ENCODE data around the gene BPTF.
"Not testable (repeated sequence)": the region's sequence is repeated elsewhere in the genome, so short reads cannot be mapped to it uniquely, and the experiment has no call there.

The BPTF gene

DNA sequence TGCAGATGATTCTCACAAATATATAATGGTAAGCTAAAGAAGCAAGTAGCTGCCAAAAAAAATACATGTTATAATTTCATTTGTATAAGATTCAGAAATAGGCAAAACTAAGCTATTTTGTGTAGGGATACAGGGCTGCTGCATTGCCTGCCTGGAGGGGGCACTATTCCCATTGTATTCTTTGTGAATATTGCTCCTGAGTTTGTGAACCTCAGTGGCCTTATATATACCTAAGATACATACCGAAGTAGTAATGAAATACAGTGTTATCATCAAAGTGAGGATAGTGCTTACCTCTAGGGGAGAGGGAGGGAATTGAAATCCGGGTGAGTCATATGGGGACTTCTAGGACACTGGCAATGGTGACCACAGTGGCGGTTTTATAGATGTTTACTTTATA lies 117.5 kb downstream of the BPTF start:
- H3K4me3 ChIP-seq (ENCODE audit: low read length) = no peak overlapping the region
- H3K9me3 ChIP-seq (ENCODE audit: insufficient read depth, low read depth, low read length) = no peaks in the 10 kb centered on the region
- no peak overlapping the region for H3K9ac ChIP-seq (ENCODE audit: low read depth, low read length)
- H3K27ac ChIP-seq (ENCODE audit: low read depth, low read length) = no peak overlapping the region
- H3K27me3 ChIP-seq (ENCODE audit: insufficient read depth, low read length) = no peaks in the 10 kb centered on the region
- peaks cover 100% of the 10 kb centered on the region for H3K36me3 ChIP-seq (ENCODE audit: insufficient read depth, low read length)
- no peaks in the 10 kb centered on the region for H3K4me1 ChIP-seq (ENCODE audit: insufficient read depth, low read length)
- 98% methylated on average over 3 of the region's 3 CpGs for WGBS

DNA sequence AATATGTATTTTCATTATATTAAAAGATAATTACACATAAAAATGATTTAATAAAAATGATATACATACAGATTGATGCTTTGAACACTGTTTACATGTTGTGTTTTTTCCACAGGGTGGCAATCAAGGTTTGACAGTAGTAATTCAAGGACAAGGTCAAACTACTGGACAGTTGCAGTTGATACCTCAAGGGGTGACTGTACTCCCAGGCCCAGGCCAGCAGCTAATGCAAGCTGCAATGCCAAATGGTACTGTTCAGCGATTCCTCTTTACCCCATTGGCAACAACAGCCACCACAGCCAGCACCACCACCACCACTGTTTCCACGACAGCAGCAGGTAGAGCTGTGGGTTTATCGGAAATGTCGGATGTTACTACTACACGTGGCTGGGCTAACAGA lies 118.7 kb downstream of the BPTF start:
- Histone ChIP-seq H3K9ac (ENCODE audit: low read depth, low read length) (no peak overlapping the region), H3K27me3 (ENCODE audit: insufficient read depth, low read length) (no peaks in the 10 kb centered on the region), H3K4me3 (ENCODE audit: low read length) (no peak overlapping the region), H3K4me1 (ENCODE audit: insufficient read depth, low read length) (no peaks in the 10 kb centered on the region), H3K36me3 (ENCODE audit: insufficient read depth, low read length) (peaks cover 100% of the 10 kb centered on the region), H3K27ac (ENCODE audit: low read depth, low read length) (no peak overlapping the region), H3K9me3 (ENCODE audit: insufficient read depth, low read depth, low read length) (no peaks in the 10 kb centered on the region)
- 95% methylated on average over 5 of the region's 5 CpGs for WGBS

DNA sequence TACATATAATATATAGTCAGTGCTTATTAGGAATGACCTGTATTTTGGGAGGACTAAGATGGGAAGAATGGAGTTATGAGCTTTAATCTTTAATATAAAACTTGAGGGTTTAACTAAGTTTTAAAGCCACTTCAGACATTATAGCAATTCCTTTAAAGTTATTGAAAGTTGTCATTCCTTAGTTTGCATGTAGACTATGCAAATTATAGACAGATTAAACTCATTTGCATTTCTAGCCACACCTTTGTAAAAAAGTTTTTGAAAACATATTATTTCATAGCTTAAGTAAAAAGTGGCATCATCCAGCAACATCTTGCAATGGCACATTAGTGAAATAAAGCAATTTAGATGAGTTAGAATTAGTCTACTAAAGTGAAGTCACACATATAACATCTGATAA lies 121.2 kb downstream of the BPTF start:
- Histone ChIP-seq H3K36me3 (ENCODE audit: insufficient read depth, low read length) (peaks cover 99% of the 10 kb centered on the region), H3K4me3 (ENCODE audit: low read length) (no peak overlapping the region), H3K4me1 (ENCODE audit: insufficient read depth, low read length) (no peaks in the 10 kb centered on the region), H3K27ac (ENCODE audit: low read depth, low read length) (no peak overlapping the region), H3K27me3 (ENCODE audit: insufficient read depth, low read length) (no peaks in the 10 kb centered on the region), H3K9me3 (ENCODE audit: insufficient read depth, low read depth, low read length) (no peaks in the 10 kb centered on the region), H3K9ac (ENCODE audit: low read depth, low read length) (no peak overlapping the region)

DNA sequence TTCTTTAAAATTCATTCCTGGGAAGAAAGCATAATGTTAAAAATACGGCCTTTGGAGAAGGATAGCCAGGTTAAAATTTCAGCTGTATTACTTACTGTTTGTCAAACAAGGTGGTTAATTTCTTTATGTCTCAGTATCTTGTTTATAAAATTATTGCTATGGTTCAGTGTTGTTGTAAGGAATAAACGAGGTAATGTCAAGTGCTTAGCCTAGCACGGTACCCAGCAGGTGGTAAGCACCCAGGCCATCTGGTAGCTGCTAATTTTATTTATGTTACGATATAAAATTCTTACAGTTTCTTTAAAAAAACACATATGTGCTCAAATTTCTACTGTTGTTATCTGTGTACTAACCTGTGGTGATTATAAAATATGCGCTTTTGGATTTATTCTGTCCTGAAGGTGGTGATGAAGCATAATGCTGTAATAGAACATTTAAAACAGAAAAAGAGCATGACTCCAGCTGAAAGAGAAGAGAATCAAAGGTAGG lies 122.1 kb downstream of the BPTF start:
- Histone ChIP-seq H3K4me1 (ENCODE audit: insufficient read depth, low read length) (no peaks in the 10 kb centered on the region), H3K9me3 (ENCODE audit: insufficient read depth, low read depth, low read length) (no peaks in the 10 kb centered on the region), H3K27ac (ENCODE audit: low read depth, low read length) (no peak overlapping the region), H3K4me3 (ENCODE audit: low read length) (no peak overlapping the region), H3K27me3 (ENCODE audit: insufficient read depth, low read length) (no peaks in the 10 kb centered on the region), H3K9ac (ENCODE audit: low read depth, low read length) (no peak overlapping the region), H3K36me3 (ENCODE audit: insufficient read depth, low read length) (peaks cover 99% of the 10 kb centered on the region)
- 98% methylated on average over 4 of the region's 5 CpGs for WGBS

GRCh38 chr17:67950945-67951344 lies 125.6 kb downstream of the BPTF start:
- H3K9me3 ChIP-seq (ENCODE audit: insufficient read depth, low read depth, low read length) = no peaks in the 10 kb centered on the region
- WGBS = 100% methylated on average over 2 of the region's 2 CpGs
- H3K27me3 ChIP-seq (ENCODE audit: insufficient read depth, low read length) = no peaks in the 10 kb centered on the region
- H3K36me3 ChIP-seq (ENCODE audit: insufficient read depth, low read length) = peaks cover 91% of the 10 kb centered on the region
- no peak overlapping the region for H3K9ac ChIP-seq (ENCODE audit: low read depth, low read length)
- no peaks in the 10 kb centered on the region for H3K4me1 ChIP-seq (ENCODE audit: insufficient read depth, low read length)
- H3K27ac ChIP-seq (ENCODE audit: low read depth, low read length) = no peak overlapping the region
- H3K4me3 ChIP-seq (ENCODE audit: low read length) = no peak overlapping the region

- Histone ChIP-seq H3K4me1 (ENCODE audit: insufficient read depth, low read length) (peaks cover 8% of the 10 kb centered on the region; the same call in 1 of the 2 replicates), H3K27ac (ENCODE audit: low read depth, low read length) (no peak overlapping the region), H3K9me3 (ENCODE audit: insufficient read depth, low read depth, low read length) (no peaks in the 10 kb centered on the region), H3K27me3 (ENCODE audit: insufficient read depth, low read length) (no peaks in the 10 kb centered on the region), H3K9ac (ENCODE audit: low read depth, low read length) (no peak overlapping the region), H3K4me3 (ENCODE audit: low read length) (no peak overlapping the region), H3K36me3 (ENCODE audit: insufficient read depth, low read length) (peaks cover 64% of the 10 kb centered on the region)
- WGBS = 68% methylated on average over 3 of the region's 3 CpGs
Observed at GRCh38 chr17:67959510-67959909, 134.2 kb downstream of the BPTF start.

- H3K9me3 ChIP-seq (ENCODE audit: insufficient read depth, low read depth, low read length); H3K4me3 ChIP-seq (ENCODE audit: low read length); H3K9ac ChIP-seq (ENCODE audit: low read depth, low read length); H3K27ac ChIP-seq (ENCODE audit: low read depth, low read length); H3K27me3 ChIP-seq (ENCODE audit: insufficient read depth, low read length); H3K4me1 ChIP-seq (ENCODE audit: insufficient read depth, low read length): not testable (repeated sequence)
- H3K36me3 ChIP-seq (ENCODE audit: insufficient read depth, low read length) = peaks cover 67% of the 10 kb centered on the region
- 100% methylated on average over 1 of the region's 3 CpGs for WGBS
Observed at GRCh38 chr17:67960276-67960675, 135.0 kb downstream of the BPTF start.

DNA sequence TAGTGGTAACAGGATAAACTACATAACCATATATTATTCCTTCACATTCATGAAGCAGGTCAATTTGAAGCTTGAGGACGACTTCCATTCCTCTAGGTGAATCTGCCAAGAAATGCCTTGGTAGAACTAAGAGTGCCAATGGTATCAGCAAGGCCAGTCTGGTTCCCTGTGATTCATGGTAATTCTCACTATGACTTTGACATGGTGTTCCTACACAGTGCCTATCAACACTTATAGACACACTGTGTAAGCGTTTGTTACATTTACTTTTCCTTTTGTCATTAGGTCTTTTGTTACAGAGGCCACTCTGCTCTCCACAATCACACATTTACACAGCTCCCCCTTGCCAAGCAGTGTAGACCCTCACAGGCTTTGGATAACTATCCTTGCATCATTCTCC lies 136.9 kb downstream of the BPTF start:
- H3K4me1 ChIP-seq (ENCODE audit: insufficient read depth, low read length); H3K9me3 ChIP-seq (ENCODE audit: insufficient read depth, low read depth, low read length); H3K27ac ChIP-seq (ENCODE audit: low read depth, low read length); H3K9ac ChIP-seq (ENCODE audit: low read depth, low read length); H3K4me3 ChIP-seq (ENCODE audit: low read length); H3K27me3 ChIP-seq (ENCODE audit: insufficient read depth, low read length): not testable (repeated sequence)
- WGBS = 99% methylated on average over 2 of the region's 2 CpGs
- peaks cover 76% of the 10 kb centered on the region for H3K36me3 ChIP-seq (ENCODE audit: insufficient read depth, low read length)

- H3K36me3 ChIP-seq (ENCODE audit: insufficient read depth, low read length) = peaks cover 77% of the 10 kb centered on the region
- 4% methylated on average over 1 of the region's 1 CpG for WGBS
- not testable (repeated sequence) for H3K9ac ChIP-seq (ENCODE audit: low read depth, low read length); H3K27ac ChIP-seq (ENCODE audit: low read depth, low read length); H3K9me3 ChIP-seq (ENCODE audit: insufficient read depth, low read depth, low read length); H3K27me3 ChIP-seq (ENCODE audit: insufficient read depth, low read length); H3K4me1 ChIP-seq (ENCODE audit: insufficient read depth, low read length); H3K4me3 ChIP-seq (ENCODE audit: low read length)
Observed at GRCh38 chr17:67963145-67963572, 137.9 kb downstream of the BPTF start.

- H3K9me3 ChIP-seq (ENCODE audit: insufficient read depth, low read depth, low read length) = no peaks in the 10 kb centered on the region
- H3K36me3 ChIP-seq (ENCODE audit: insufficient read depth, low read length) = peaks cover 59% of the 10 kb centered on the region
- WGBS = 94% methylated on average over 7 of the region's 7 CpGs
- H3K4me3 ChIP-seq (ENCODE audit: low read length) = no peak overlapping the region
- H3K9ac ChIP-seq (ENCODE audit: low read depth, low read length) = no peak overlapping the region
- H3K27me3 ChIP-seq (ENCODE audit: insufficient read depth, low read length) = no peaks in the 10 kb centered on the region
- H3K4me1 ChIP-seq (ENCODE audit: insufficient read depth, low read length) = peaks cover 16% of the 10 kb centered on the region
- no peak overlapping the region for H3K27ac ChIP-seq (ENCODE audit: low read depth, low read length)
Observed at GRCh38 chr17:67970783-67971182, 145.5 kb downstream of the BPTF start.

GRCh38 chr17:67974185-67974584 lies 148.9 kb downstream of the BPTF start:
- peak overlapping the region; percentile 76 for H3K9ac ChIP-seq (ENCODE audit: low read depth, low read length)
- no peaks in the 10 kb centered on the region for H3K27me3 ChIP-seq (ENCODE audit: insufficient read depth, low read length)
- peak overlapping the region; percentile 99 for H3K27ac ChIP-seq (ENCODE audit: low read depth, low read length)
- H3K4me1 ChIP-seq (ENCODE audit: insufficient read depth, low read length) = peaks cover 17% of the 10 kb centered on the region
- H3K4me3 ChIP-seq (ENCODE audit: low read length) = peak overlapping the region; percentile 71
- H3K36me3 ChIP-seq (ENCODE audit: insufficient read depth, low read length) = peaks cover 49% of the 10 kb centered on the region
- H3K9me3 ChIP-seq (ENCODE audit: insufficient read depth, low read depth, low read length) = no peaks in the 10 kb centered on the region
- WGBS = 8% methylated on average over 9 of the region's 9 CpGs

DNA sequence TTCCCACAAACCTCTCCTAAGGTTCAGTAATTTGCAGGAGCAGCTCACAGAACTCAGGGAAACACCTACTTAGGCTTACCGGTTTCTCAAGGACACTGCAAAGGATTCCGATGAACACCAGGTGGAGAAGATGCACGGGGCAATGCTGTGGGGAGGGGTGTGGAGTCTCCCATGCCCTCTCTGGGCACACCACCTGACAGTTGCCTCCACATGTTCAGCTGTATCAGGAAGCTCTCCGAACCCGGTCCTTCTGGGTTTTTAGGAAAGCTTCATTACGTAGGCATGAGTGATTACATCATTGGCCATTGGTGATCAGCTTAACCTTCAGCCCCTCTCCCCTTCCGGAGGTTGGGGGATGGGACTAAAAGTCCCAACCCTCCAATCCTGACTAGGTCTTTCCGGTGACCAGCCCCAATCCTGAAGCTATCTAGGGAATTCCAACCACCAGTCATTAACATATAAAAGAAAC lies 149.3 kb downstream of the BPTF start:
- Histone ChIP-seq H3K36me3 (ENCODE audit: insufficient read depth, low read length) (peaks cover 44% of the 10 kb centered on the region), H3K9ac (ENCODE audit: low read depth, low read length) (peak overlapping the region; percentile 76), H3K27me3 (ENCODE audit: insufficient read depth, low read length) (no peaks in the 10 kb centered on the region), H3K27ac (ENCODE audit: low read depth, low read length) (peak overlapping the region; percentile 99), H3K4me1 (ENCODE audit: insufficient read depth, low read length) (peaks cover 17% of the 10 kb centered on the region), H3K9me3 (ENCODE audit: insufficient read depth, low read depth, low read length) (no peaks in the 10 kb centered on the region), H3K4me3 (ENCODE audit: low read length) (peak overlapping the region; percentile 71)
- WGBS = under 1% methylated on average over 8 of the region's 8 CpGs

Measured in HUES64 (cell line).